Vagina (tissue), 2 donors: ENCODE measurements around the gene CTR9. TPM values are rescaled to one million over a fixed set of nuclear protein-coding genes. Genes with fewer than 3 reads are reported as not detected.

Source experiments
- DNase-seq, 2 donors: peaks; one replicate each; pipeline ENCODE4 v3.0.0-alpha.2; 2017; ENCODE audit errors: extremely low spot score in 2 of 2
- H3K27ac ChIP-seq: fragments of 200-600 bp; sonication (generic); one replicate; pipeline ENCODE4 v1.5.1; 2019
- H3K27me3 ChIP-seq: fragments of 200-600 bp; sonication (generic); one replicate; pipeline ENCODE4 v1.5.1; 2019
- H3K36me3 ChIP-seq, 2 donors: fragments of 200-600 bp; sonication (generic); one replicate each; pipeline ENCODE4 v1.5.1; 2017 to 2019
- H3K4me1 ChIP-seq: fragments of 200-600 bp; sonication (generic); one replicate; pipeline ENCODE4 v1.5.1; 2019
- H3K4me3 ChIP-seq, 2 donors: fragments of 200-600 bp; sonication (generic); 1 replicate in 1 of 2; 2 replicates in 1 of 2; pipeline ENCODE4 v1.5.1; 2016 to 2019
- H3K9me3 ChIP-seq: fragments of 200-600 bp; sonication (generic); one replicate; pipeline ENCODE4 v1.5.1; 2019
- CTCF ChIP-seq, 3 experiments: fragments of 450-650 bp in 2 of 3; fragments of 200-600 bp in 1 of 3; sonication (generic) in 1 of 3; IDR thresholded peaks; one replicate each; pipeline ENCODE4 v1.5.1; 2017 to 2019; ENCODE audit warnings: antibody characterized with exemption in 3 of 3, mild to moderate bottlenecking in 2 of 3, moderate library complexity in 2 of 3
- POLR2A ChIP-seq, 2 donors: fragments of 450-650 bp; IDR thresholded peaks; one replicate each; pipeline ENCODE4 v1.6.1; 2017; ENCODE audit warnings: antibody characterized with exemption in 2 of 2, mild to moderate bottlenecking in 2 of 2, moderate library complexity in 2 of 2
- POLR2AphosphoS5 ChIP-seq, 2 donors: sonication (generic); formaldehyde crosslinking; IDR thresholded peaks; one replicate each; pipeline ENCODE4 v1.9.0; 2017; ENCODE audit warnings: antibody characterized with exemption in 2 of 2, mild to moderate bottlenecking in 2 of 2, low read depth in 1 of 2; ENCODE audit not compliant: insufficient read depth in 1 of 2
- intact Hi-C: fragments of 100-400 bp; cut with DNase I; formaldehyde crosslinking; loops from one replicate; pipeline ENCODE4 v1.15.1; 2023
- total RNA-seq: library from RNA; depleted of rRNA; stranded (reverse); fragments of >200 nt; gene quantifications from one replicate; pipeline ENCODE4 v1.2.3, GENCODE V29; 2016

Gene CTR9
- total RNA-seq, 1 donor from 2014 or later: 20.6 TPM

- Histone ChIP-seq H3K4me3 (no peak overlapping the region), H3K27ac (no peak overlapping the region), H3K27me3 (no peaks in the 10 kb centered on the region), H3K36me3 (peaks cover 4 to 54% of the 10 kb centered on the region in 2 donors), H3K9me3 (no peaks in the 10 kb centered on the region), H3K4me1 (no peaks in the 10 kb centered on the region)
- TF ChIP-seq POLR2A (IDR thresholded peaks at IDR 0.05) (no peak), CTCF (IDR thresholded peaks at IDR 0.05) (no peak), POLR2AphosphoS5 (IDR thresholded peaks at IDR 0.05; ENCODE audit: insufficient read depth in 1 of 2, low read depth in 1 of 2) (no peak)
- DNase-seq: no peak
- intact Hi-C loops: no loop called here
Observed at GRCh38 chr11:10771457-10771856, 20.4 kb downstream of the CTR9 start.

GRCh38 chr11:10774811-10775210 is 23.8 kb downstream of the CTR9 start:
- intact Hi-C loops: no loop called here
- no peak overlapping the region for H3K4me3 ChIP-seq
- H3K27ac ChIP-seq: no peak overlapping the region
- H3K36me3 ChIP-seq: peaks cover 0 to 78% of the 10 kb centered on the region in 2 donors
- H3K27me3 ChIP-seq: no peaks in the 10 kb centered on the region
- H3K9me3 ChIP-seq: no peaks in the 10 kb centered on the region
- no peaks in the 10 kb centered on the region for H3K4me1 ChIP-seq
- TF ChIP-seq CTCF (IDR thresholded peaks at IDR 0.05) (no peak), POLR2A (IDR thresholded peaks at IDR 0.05) (no peak), POLR2AphosphoS5 (IDR thresholded peaks at IDR 0.05; ENCODE audit: insufficient read depth in 1 of 2, low read depth in 1 of 2) (no peak)
- no peak for DNase-seq

DNA sequence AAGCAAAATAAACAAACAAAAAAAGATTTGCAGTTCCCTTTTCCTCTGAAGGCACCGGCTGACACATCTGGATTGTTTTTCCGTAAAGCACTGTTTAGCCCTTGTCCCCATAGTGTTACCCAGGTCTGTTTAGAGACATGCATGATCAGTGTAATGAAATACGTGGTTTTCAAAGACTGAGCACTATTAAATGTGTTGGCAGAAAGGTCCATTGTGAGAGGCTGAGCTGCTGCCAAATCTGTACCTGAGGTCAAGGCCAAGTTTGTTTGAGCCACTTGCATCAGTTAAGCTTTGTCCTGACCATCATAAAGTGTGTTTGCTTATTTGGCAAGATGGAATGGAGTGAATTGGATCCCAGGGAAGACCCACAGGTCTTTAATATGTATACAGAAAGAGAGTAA is 26.3 kb downstream of the CTR9 start:
- Histone ChIP-seq H3K27ac (peak overlapping the region; percentile 68), H3K4me3 (no peak overlapping the region), H3K9me3 (no peaks in the 10 kb centered on the region), H3K36me3 (peaks cover 0 to 63% of the 10 kb centered on the region in 2 donors), H3K27me3 (no peaks in the 10 kb centered on the region), H3K4me1 (no peaks in the 10 kb centered on the region)
- intact Hi-C loops: no loop called here
- no peak for TF ChIP-seq CTCF (IDR thresholded peaks at IDR 0.05)
- TF ChIP-seq POLR2A (IDR thresholded peaks at IDR 0.05): no peak
- no peak for TF ChIP-seq POLR2AphosphoS5 (IDR thresholded peaks at IDR 0.05; ENCODE audit: insufficient read depth in 1 of 2, low read depth in 1 of 2)
- DNase-seq: no peak

- intact Hi-C loops: no loop called here
- Histone ChIP-seq H3K27me3 (no peaks in the 10 kb centered on the region), H3K9me3 (no peaks in the 10 kb centered on the region), H3K27ac (peak overlapping the region; percentile 68), H3K36me3 (peaks cover 0 to 59% of the 10 kb centered on the region in 2 donors), H3K4me1 (no peaks in the 10 kb centered on the region), H3K4me3 (no peak overlapping the region)
- TF ChIP-seq POLR2A (IDR thresholded peaks at IDR 0.05): no peak
- no peak for TF ChIP-seq CTCF (IDR thresholded peaks at IDR 0.05)
- no peak for TF ChIP-seq POLR2AphosphoS5 (IDR thresholded peaks at IDR 0.05; ENCODE audit: insufficient read depth in 1 of 2, low read depth in 1 of 2)
- DNase-seq: no peak
Observed at GRCh38 chr11:10777806-10778205, 26.8 kb downstream of the CTR9 start.

- no peaks in the 10 kb centered on the region for H3K9me3 ChIP-seq
- H3K36me3 ChIP-seq: peaks cover 0 to 53% of the 10 kb centered on the region in 2 donors
- no peaks in the 10 kb centered on the region for H3K4me1 ChIP-seq
- intact Hi-C loops: no loop called here
- TF ChIP-seq POLR2AphosphoS5 (IDR thresholded peaks at IDR 0.05; ENCODE audit: insufficient read depth in 1 of 2, low read depth in 1 of 2) (no peak), POLR2A (IDR thresholded peaks at IDR 0.05) (no peak), CTCF (IDR thresholded peaks at IDR 0.05) (no peak)
- DNase-seq: no peak
- no peaks in the 10 kb centered on the region for H3K27me3 ChIP-seq
- peak overlapping the region; percentile 68 for H3K27ac ChIP-seq
- no peak overlapping the region for H3K4me3 ChIP-seq
Observed at GRCh38 chr11:10778217-10778970, 27.3 kb downstream of the CTR9 start.
